ENCODE measurements around the gene AFMID.
"Not testable (repeated sequence)": the region's sequence is repeated elsewhere in the genome, so short reads cannot be mapped to it uniquely, and the experiment has no call there.

AFMID gene

DNA sequence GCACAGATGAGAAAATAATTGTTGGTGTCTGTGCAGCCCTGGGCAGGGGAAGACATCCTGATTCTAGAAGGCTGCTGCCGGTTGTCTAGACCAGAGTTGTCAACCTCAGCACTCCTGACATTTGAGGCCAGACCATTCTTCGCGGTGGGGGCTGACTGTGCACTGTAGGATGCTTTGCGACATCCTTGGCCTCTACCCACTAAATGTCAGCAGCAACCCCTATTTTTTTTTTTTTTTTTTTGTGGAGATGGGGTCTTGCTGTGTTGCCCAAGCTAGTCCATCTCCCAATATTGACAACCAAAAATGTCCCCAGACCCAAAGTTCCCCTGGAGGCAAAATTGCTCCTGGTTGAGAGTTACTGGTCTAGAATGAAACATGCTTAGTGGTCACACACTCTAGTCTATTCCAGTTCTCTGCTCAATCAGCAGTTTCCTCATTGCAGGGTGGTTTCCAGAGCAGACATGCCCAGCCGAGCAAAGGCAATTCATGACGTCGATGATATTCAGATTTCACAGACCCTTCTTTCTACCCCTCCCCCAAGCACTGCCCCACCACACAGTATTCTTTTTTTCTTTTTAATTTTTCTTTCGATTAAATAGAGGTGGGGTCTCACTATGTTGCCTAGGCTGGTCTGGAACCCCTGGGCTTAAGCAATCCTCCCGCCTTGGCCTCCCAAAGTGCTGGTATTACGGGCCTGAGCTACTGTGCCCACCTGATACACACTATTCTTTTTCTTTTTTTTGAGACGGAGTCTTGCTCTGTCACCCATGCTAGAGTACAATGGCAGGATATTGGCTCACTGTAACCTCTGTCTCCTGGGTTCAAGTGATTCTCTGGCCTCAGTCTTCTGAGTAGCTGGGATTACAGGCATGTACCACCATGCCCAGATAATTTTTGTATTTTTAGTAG, 32.0 kb upstream of the AFMID start:
- no peak for DNase-seq (ENCODE audit: low read depth, low spot score)

DNA sequence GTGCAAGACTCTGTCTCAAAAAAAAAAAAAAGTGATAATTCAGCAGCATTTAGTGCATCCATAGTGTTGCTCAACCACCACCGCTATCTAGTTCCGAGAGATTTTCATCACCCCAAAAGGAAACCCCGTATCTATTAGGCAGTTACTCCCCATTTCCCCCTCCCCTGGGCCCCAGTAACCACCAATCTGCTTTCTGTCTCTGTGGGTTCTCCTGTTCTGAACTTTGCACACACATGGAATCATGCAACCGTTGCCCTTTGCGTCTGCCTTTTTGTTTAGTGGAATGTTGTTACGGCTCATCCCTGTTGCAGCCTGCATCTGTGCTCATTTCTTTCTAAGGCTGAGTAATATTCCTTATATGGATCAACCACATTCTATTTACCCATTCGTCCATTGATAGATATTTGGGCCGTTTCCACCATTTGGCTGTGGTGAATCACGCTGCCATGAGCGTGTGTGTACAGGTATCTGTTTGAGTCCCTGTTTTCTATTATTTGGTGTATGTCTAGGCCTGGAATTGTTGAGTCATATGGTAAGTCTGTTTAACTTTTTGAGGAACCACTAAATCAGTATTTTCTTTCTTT, 27.5 kb upstream of the AFMID start:
- DNase-seq (ENCODE audit: low read depth, low spot score) = no peak

DNA sequence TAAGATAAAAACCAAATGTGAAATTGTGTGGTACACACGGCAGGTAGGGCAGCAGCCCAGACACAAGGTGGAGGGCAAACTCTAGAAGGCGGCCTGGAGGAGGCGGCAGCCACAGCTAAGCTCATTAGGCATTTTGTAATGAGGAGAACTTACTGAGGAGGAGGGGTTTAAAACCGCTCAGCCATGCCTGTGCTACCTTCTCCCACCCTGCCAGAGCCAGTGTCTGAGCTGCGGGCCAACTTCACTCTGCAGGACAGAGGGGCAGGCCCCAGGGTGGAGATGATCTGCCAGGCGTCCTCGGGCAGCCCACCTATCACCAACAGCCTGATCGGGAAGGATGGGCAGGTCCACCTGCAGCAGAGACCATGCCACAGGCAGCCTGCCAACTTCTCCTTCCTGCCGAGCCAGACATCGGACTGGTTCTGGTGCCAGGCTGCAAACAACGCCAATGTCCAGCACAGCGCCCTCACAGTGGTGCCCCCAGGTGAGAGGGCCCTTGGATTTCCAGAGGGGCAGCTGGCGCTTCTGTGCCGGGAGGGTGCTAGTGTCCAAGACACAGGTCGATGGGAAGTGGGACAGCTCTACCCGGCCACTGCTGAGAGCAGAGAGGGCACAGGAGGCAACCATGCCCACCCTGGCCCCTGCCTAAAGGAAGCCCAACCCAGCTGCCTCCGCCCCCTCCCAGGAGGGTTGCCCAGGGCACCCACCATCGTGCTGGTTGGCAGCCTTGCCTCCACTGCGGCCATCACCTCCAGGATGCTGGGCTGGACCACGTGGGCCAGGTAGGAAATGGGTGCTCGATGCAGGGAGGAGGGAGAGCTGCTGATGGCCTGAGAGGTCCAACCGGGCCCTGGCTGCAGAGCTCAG, 23.0 kb upstream of the AFMID start:
- DNase-seq (ENCODE audit: low read depth, low spot score) = no peak

DNA sequence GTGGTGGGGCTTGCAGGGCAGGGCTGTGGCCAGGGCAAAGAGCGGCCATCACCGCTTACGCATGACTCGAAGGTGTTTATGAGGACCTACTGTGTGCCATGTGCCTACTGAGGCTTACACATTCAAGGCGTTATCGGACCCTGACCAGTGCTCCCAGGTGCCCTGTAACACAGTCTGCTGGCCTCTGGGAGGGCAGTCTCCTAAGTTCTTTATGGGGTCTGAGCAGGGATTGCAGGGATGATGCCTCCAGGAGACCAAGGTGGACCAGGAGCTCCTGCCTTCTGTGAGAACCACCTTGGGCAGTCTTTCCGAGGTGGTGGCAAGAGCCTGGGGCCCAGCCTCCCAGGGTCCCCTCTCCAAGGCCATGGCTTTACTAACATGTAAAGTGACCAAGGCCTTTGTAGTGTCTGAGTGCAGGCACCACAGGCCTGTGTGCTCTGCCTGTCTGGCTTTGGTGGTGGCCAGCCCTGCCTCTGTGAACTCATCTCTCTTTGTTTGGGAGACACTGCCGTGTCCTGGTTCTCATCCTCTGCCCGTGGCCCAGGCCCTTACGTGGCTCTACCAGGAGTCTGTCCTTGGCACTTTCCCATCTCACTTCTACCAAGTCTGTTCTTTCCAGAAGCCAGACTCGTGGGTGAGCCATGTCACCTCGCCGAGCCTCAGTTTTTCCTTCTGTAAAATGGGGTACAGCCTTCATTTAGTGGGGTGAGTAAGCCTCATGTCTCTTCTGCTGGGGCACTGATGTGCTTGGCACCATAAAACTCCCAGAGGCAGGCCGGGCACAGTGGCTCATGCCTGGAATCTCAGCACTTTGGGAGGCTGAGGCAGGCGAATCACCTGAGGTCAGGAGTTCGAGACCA, 22.2 kb upstream of the AFMID start:
- no peak for DNase-seq (ENCODE audit: low read depth, low spot score)

DNA sequence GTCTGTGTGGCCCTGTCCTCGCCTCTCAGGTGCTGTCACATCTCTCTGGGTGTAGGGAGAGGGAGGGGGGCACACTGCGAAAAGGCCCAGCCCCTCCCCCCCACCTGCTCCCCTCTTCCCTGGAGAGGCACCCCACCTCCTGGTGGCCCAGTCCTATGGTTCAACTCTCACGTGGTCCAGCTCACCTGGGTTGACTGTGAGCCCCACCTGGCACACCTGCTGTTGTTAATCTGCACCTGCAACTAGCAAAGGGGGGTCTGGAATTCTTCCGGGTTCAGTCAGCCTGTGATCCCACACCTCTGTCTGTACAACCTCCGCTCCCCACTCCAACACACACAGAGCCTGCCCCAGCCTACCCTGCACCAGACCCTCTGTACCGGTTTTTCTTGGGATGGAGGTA, 20.7 kb upstream of the AFMID start:
- no peak for DNase-seq (ENCODE audit: low read depth, low spot score)

DNA sequence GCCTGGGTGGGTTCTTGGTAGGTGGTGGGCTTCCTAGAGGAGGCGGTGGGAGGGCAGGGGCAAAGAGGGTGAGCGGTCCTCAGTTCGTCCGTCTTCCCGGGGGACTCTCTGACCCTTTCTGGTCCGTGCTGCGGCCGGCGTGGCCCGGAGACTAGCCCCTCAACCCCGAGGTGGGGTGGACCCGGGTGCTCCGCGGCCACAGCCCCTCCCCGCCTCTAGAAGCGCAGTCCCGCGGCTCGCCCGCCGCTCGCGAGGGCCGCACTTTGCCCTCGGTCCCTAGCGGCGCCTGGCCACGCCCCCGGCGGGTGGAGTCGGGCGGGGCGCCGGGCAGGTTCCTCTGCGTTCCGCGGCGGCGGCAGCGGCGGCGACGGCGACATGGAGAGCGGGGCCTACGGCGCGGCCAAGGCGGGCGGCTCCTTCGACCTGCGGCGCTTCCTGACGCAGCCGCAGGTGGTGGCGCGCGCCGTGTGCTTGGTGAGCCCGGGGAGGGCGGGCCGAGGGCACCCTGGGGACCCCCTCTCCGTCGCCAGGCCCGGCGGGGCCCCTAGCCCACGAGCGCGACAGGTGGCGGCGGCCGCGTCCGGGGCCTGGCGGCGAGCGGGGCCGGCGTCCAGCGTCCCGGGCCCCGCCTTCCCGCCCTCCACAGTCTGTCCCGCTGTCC, 18.8 kb upstream of the AFMID start, which contains the start of gene SYNGR2:
Gene SYNGR2, plus strand, starts transcription at position 340 of the 661 bp plus-strand sequence. Its CDS starts 36 bp downstream, at position 376.
- peak; percentile 69 for DNase-seq (ENCODE audit: low read depth, low spot score)

DNA sequence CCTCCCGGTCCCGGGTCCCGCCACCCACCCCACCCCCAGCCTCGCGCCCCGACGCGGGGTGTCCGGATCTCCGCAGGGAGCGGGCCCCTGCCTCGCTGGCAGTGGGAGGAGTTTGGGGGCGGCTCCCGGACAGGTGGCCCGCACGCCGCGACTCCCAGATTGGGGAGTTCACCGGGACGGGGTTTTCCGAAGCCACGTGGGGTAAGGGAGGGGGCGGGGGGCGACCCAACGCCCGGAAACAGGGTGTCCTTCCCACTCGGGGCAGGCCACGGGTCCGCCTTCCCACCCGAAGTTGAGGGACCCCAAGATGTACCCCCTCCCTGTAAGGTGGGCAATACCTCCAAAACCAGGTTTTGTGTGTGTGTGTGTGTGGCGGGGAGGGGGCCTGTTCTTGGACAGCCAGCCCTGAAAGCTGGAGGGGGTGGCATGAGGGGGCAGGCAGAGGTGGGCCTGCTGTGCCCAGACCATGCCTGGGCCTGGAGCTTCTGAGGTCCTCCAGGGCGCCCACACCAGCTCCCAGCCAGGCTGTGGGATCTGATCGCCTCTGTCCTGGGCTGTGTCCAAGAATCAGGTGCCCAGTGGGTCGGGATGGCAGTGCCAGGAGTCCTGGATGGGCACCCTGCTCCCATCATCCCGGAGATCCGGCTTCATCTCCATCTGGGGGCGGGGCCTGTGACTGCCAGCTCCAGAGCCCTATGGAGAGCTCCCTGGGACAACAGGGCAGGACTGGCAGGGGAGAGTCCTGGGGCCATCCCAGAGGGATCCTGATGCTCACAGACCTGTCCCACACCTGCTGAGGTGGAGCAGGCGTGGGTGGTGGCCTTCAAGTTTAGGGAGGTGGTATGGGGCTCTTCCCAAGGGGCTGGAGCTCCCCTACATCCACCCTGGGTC, 18.0 kb upstream of the AFMID start:
- no peak for DNase-seq (ENCODE audit: low read depth, low spot score)

DNA sequence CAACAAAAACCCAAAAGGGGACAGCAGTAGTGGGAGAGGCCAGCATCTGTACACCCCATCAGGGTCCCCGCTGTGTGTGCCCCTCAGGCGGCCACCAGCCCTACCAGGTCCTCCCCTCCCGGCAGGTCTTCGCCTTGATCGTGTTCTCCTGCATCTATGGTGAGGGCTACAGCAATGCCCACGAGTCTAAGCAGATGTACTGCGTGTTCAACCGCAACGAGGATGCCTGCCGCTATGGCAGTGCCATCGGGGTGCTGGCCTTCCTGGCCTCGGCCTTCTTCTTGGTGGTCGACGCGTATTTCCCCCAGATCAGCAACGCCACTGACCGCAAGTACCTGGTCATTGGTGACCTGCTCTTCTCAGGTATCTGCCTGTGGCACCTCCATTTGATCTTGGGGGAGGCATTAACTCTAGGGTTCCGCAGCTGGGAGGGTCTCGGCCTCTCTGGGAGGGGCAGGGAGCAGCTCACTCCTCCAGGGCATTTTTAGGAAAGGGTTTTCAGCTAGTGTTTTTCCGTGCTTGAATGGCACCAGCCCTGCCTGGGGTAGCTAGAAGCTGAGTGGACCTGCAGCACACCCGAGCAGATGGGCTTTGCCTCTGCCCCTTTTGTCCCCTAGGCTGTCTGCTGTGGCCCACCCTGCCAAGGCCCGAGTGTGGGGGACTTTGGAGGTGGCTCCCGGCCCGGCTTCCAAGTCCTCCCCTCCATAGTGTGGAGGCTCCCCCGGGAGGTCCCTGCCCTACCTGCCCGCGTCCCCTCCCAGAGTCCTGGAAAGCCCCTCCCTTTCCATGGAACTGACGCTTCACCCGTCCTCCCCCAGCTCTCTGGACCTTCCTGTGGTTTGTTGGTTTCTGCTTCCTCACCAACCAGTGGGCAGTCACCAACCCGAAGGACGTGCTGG, 16.2 kb upstream of the AFMID start:
- no peak for DNase-seq (ENCODE audit: low read depth, low spot score)

DNA sequence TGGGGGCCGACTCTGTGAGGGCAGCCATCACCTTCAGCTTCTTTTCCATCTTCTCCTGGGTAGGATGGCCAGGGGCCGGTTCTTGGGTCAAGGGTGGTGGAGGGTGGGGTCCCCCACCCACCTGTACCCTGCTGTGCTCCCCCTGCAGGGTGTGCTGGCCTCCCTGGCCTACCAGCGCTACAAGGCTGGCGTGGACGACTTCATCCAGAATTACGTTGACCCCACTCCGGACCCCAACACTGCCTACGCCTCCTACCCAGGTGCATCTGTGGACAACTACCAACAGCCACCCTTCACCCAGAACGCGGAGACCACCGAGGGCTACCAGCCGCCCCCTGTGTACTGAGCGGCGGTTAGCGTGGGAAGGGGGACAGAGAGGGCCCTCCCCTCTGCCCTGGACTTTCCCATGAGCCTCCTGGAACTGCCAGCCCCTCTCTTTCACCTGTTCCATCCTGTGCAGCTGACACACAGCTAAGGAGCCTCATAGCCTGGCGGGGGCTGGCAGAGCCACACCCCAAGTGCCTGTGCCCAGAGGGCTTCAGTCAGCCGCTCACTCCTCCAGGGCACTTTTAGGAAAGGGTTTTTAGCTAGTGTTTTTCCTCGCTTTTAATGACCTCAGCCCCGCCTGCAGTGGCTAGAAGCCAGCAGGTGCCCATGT, 15.4 kb upstream of the AFMID start:
- DNase-seq (ENCODE audit: low read depth, low spot score) = not testable (repeated sequence)

DNA sequence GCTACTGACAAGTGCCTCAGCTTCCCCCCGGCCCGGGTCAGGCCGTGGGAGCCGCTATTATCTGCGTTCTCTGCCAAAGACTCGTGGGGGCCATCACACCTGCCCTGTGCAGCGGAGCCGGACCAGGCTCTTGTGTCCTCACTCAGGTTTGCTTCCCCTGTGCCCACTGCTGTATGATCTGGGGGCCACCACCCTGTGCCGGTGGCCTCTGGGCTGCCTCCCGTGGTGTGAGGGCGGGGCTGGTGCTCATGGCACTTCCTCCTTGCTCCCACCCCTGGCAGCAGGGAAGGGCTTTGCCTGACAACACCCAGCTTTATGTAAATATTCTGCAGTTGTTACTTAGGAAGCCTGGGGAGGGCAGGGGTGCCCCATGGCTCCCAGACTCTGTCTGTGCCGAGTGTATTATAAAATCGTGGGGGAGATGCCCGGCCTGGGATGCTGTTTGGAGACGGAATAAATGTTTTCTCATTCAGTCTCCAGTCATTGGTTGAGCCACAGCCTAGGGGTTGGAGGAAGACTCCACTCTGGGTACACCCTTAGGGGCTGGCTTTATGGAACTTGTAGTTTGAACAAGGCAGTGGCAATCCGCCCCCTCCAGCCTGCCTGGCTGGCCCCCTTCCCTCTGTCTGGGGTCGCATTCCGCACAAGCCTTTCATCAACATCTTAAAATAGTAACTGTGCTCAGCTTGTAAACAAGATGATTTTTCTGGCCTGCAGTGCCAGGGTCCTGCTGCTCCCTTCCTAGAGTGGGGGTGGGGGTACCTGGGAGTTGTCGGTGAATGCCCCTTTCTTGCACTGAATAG, 14.7 kb upstream of the AFMID start:
- DNase-seq (ENCODE audit: low read depth, low spot score) = no peak

DNA sequence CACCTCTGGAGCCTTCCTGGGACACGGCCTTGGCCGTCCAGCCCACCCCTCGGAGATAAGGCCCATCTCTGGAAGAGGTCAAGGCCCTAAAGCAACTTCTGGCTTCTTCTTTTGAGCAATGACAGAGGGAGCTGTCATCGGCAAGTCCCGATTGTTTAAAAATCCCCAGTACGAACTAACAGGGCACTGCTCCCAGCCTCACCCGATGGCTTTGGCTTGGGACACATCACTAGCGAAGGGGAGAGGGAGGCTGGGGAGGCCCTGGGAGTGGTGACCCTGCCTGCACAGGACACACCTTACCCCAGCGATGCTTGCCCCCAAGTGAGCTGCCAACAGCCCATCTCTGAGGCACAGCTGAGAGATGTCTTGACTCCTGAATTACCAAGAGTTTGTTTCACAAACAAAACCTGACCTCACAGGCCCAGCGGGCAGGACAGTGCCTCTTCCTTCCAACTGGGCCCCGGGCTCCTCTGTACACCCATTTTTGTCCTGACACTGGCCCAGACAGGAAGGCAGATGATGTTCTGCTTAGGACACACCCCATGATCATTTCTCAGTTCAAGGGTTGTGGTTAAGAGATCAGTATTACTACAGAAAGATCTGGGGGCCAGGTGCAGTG, 14.0 kb upstream of the AFMID start:
- DNase-seq (ENCODE audit: low read depth, low spot score) = no peak

DNA sequence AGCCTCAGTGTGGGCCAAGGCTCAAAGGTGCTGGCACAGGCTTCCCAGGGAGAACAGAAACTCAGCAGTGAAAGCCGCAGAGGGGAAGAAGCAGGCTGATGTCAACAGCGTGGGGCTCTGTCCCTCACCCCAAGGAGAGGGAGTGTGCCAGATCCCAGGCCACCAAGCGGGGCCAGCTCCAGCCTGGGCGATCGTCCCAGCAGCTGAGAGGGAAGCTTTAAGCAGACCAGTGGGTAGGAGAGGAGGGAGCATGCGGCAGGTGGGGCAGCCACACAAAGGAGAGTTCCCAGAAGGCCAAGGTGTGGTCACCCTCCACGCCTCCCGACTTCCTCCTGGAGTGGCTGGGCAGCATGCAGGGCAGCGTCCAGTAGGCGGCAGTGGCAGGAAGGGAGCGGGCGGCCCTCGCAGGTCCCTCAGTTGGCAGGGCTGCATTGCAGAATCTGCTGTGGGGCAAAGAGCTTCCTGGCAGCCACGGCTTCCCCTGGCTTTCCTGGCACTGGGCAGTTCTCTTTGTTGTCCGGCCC, 12.8 kb upstream of the AFMID start:
- DNase-seq (ENCODE audit: low read depth, low spot score) = no peak

DNA sequence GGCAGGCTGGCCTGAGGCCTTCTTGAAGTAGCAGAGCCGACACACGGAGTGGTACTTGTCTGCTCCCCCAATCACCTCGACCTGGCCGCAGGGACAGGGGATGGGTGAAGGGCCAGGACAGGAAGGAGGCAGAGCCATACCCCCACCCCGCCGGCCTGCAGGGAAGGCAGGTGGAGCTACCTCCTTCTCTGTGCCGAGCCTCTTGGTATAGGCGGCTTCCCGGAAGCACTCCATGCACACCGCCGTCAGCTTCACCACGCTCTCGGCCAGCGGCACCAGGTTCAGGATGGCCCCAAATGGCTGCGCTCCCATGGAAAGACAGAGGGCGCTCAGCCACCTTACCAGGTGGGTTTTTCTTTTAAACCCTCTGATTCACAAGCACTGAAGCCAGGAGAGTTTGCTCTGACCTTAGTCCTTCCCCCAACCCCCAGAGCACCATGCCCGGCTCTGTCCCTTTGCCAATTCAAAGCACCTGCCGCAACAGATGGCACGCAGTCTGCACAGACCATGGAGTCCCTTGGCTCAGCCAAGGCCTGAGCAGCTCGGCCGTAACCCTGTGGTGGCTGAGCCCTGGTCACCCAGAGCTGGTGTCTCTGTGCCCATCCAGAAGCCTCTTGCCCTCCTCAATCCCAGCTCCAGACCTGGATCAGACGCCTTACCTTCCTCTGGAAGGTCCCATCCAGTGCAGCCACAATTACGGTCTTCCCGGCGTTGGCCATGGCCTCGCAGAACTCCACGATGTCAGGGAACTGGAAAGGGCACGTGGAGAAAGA, 12.1 kb upstream of the AFMID start:
- DNase-seq (ENCODE audit: low read depth, low spot score) = no peak

DNA sequence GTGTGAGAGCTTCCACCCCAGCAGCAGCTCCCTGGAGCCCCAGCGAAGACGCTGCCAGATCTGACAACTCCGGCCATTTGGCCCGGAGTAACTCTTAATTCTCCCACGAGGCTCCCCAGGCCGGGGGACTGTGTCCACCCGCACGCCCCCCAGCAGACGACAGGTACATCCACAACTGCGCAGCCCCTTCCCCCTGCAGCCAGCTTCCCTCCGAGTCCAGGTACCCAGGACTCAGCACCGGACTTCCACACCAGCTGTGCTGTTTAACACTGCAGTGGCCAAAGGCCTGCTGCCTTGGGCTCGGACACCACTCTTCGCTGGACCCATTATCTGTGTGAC, 11.6 kb upstream of the AFMID start:
- no peak for DNase-seq (ENCODE audit: low read depth, low spot score)

DNA sequence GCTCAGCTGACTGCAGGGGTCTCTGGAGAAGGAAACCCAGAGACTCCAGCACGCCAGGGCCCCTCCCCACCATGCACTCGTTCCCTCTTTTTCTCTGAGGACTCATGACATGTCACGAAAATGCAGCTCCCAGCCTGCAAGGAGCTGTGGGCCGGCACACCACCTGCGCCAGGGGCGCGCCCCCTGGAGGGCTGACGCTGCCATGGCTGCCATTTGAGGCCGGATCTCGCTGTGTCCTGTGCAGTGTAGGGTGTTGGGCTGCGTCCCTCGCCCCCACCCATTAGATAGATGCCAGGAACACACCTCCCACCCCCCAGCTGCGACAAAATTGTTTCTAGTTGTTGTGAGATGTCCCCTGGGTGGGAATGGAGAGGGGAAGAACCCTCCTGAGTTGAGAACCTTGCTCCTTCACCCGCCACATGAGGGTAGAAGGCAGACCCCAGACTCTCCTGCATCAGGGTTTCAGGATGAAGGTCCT, 10.6 kb upstream of the AFMID start:
- peak; percentile 60 for DNase-seq (ENCODE audit: low read depth, low spot score)

DNA sequence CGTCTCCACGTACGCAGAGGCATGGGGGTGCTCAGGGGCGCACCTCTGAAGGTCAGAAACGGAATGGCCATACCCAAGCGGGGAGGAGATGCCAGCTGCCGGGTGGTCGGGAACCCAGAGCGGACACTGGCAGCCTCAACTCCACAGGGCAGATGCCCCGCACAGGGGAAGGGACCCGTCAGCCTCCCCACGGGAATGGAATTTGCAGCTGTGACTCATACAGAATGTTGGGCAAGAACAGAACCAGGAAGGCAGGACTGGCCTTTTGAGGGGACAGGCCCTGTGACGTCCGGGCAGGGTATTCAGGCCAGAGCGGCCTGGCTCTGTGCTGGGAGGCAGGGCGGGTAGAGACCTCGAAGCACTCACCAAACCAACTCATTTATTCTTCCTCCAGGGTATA, 7.8 kb upstream of the AFMID start:
- no peak for DNase-seq (ENCODE audit: low read depth, low spot score)
